ENCODE results near the gene PPP1R3E. TPM values are rescaled to one million over a fixed set of nuclear protein-coding genes. Genes with fewer than 3 reads are reported as not detected.

Gene PPP1R3E
- total and polyA plus RNA-seq, 2 of the 13 experiments (the other 11 are each of a cell fraction or from before 2014, with no cell fraction given) = 16.5 to 26.5 TPM

DNA sequence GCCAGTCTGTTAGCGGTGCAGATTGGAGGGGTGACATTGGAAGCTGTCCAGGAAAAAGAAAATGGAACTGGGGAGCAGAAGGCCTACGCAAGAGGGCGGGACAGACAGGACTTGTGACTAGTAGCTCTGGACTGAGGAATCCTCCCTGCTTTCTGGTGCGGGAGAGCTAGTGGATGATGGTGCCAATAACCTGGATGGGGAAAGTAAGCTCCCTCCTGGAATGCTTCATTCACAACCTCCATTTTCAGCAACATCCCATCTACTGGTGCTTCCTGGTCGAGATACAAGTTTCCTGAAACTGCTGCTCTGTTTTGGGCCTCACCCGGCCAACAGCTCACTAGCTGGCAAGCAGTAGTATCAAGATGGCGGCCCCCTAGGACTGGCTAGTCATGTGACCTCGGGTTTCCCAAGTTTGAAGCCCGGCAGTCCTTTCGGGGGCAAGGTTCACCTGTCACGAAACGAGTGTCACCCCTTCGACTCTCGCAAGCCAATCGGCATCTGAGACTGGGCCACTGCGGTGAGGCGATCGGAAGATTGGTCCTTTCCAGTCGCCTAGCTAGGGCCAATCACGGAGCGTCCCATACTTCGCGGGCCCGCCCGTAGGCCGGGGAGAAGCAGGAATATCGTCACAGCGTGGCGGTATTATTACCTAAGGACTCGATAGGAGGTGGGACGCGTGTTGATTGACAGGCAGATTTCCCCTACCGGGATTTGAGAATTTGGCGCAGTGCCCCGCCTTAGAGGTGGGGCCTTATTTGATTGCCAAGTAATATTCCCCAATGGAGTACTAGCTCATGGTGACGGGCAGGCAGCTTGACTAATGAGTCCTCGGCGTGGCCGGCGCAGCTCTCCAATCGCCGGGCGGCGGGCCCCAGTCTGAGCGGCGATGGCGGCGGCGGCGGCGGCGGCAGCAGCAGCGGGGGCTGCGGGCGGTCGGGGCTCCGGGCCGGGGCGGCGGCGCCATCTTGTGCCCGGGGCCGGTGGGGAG, 18.2 kb upstream of the PPP1R3E start, which contains the start of gene PABPN1 (continued):
- TF ChIP-seq, protein P1, sequence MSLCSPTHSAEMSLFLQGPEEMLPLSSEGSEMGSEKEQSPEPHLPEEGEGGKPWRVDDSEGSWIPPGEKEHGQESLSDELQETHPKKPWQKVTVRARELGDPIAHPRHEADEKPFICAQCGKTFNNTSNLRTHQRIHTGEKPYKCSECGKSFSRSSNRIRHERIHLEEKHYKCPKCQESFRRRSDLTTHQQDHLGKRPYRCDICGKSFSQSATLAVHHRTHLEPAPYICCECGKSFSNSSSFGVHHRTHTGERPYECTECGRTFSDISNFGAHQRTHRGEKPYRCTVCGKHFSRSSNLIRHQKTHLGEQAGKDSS (CRISPR knock-in tag; IDR thresholded peaks at IDR 0.05; ENCODE audit: borderline replicate concordance, low read depth) = peak; percentile 95
- TF ChIP-seq, protein P2, sequence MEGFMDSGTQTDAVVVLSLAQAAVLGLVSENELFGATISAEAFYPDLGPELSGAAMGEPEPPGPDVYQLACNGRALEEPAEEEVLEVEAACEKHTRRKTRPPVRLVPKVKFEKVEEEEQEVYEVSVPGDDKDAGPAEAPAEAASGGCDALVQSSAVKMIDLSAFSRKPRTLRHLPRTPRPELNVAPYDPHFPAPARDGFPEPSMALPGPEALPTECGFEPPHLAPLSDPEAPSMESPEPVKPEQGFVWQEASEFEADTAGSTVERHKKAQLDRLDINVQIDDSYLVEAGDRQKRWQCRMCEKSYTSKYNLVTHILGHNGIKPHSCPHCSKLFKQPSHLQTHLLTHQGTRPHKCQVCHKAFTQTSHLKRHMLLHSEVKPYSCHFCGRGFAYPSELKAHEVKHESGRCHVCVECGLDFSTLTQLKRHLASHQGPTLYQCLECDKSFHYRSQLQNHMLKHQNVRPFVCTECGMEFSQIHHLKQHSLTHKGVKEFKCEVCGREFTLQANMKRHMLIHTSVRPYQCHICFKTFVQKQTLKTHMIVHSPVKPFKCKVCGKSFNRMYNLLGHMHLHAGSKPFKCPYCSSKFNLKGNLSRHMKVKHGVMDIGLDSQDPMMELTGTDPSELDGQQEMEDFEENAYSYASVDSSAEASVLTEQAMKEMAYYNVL (CRISPR knock-in tag; IDR thresholded peaks at IDR 0.05; ENCODE audit: borderline replicate concordance) = peak; percentile 63; the same call in 1 of the 2 replicates
- peak; percentile 99 for TF ChIP-seq ZNF343 (CRISPR knock-in tag; IDR thresholded peaks at IDR 0.05)
- peak; percentile 38; the same call in 1 of the 2 replicates for TF ChIP-seq RCOR2 (CRISPR knock-in tag; IDR thresholded peaks at IDR 0.05)
- peak; percentile 77 for TF ChIP-seq ZNF563 (CRISPR knock-in tag; IDR thresholded peaks at IDR 0.05)
- TF ChIP-seq ZNF292 (CRISPR knock-in tag; IDR thresholded peaks at IDR 0.05; ENCODE audit: borderline replicate concordance, low read depth) = 0 out of 2 replicates have a peak, but pooled peaks have one; percentile 76
- TF ChIP-seq, protein P3, sequence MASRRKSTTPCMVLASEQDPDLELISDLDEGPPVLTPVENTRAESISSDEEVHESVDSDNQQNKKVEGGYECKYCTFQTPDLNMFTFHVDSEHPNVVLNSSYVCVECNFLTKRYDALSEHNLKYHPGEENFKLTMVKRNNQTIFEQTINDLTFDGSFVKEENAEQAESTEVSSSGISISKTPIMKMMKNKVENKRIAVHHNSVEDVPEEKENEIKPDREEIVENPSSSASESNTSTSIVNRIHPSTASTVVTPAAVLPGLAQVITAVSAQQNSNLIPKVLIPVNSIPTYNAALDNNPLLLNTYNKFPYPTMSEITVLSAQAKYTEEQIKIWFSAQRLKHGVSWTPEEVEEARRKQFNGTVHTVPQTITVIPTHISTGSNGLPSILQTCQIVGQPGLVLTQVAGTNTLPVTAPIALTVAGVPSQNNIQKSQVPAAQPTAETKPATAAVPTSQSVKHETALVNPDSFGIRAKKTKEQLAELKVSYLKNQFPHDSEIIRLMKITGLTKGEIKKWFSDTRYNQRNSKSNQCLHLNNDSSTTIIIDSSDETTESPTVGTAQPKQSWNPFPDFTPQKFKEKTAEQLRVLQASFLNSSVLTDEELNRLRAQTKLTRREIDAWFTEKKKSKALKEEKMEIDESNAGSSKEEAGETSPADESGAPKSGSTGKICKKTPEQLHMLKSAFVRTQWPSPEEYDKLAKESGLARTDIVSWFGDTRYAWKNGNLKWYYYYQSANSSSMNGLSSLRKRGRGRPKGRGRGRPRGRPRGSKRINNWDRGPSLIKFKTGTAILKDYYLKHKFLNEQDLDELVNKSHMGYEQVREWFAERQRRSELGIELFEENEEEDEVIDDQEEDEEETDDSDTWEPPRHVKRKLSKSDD (CRISPR knock-in tag; IDR thresholded peaks at IDR 0.05; ENCODE audit: low read depth) = peak; percentile 97; the same call in 1 of the 2 replicates
- TF ChIP-seq, protein P4, sequence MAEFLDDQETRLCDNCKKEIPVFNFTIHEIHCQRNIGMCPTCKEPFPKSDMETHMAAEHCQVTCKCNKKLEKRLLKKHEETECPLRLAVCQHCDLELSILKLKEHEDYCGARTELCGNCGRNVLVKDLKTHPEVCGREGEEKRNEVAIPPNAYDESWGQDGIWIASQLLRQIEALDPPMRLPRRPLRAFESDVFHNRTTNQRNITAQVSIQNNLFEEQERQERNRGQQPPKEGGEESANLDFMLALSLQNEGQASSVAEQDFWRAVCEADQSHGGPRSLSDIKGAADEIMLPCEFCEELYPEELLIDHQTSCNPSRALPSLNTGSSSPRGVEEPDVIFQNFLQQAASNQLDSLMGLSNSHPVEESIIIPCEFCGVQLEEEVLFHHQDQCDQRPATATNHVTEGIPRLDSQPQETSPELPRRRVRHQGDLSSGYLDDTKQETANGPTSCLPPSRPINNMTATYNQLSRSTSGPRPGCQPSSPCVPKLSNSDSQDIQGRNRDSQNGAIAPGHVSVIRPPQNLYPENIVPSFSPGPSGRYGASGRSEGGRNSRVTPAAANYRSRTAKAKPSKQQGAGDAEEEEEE (CRISPR knock-in tag; IDR thresholded peaks at IDR 0.05; ENCODE audit: borderline replicate concordance) = no peak; the same call in 1 of the 2 replicates
- TF ChIP-seq HDAC1 (CRISPR knock-in tag; IDR thresholded peaks at IDR 0.05) = peak; percentile 95
- TF ChIP-seq, protein P5, sequence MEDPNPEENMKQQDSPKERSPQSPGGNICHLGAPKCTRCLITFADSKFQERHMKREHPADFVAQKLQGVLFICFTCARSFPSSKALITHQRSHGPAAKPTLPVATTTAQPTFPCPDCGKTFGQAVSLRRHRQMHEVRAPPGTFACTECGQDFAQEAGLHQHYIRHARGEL (CRISPR knock-in tag; IDR thresholded peaks at IDR 0.05) = no peak
- TF ChIP-seq ZNF816 (CRISPR knock-in tag; IDR thresholded peaks at IDR 0.05; ENCODE audit: borderline replicate concordance) = peak; percentile 98; the same call in 1 of the 2 replicates
- TF ChIP-seq SIN3A (IDR thresholded peaks at IDR 0.05; ENCODE audit: borderline replicate concordance, low read depth, low read length) = peak; percentile 88
- TF ChIP-seq ZNF747 (CRISPR knock-in tag; IDR thresholded peaks at IDR 0.05; ENCODE audit: borderline replicate concordance) = peak; percentile 79; the same call in 1 of the 2 replicates
- no peak for TF ChIP-seq ZNF432 (CRISPR knock-in tag; IDR thresholded peaks at IDR 0.05; ENCODE audit: borderline replicate concordance)
- no peak for TF ChIP-seq ZEB1 (IDR thresholded peaks at IDR 0.05; ENCODE audit: insufficient replicate concordance, low read depth)
- TF ChIP-seq ZNF549 (CRISPR knock-in tag; IDR thresholded peaks at IDR 0.05) = no peak
- no peak for TF ChIP-seq ZNF207 (IDR thresholded peaks at IDR 0.05; ENCODE audit: borderline replicate concordance)
- peak; percentile 95 for TF ChIP-seq TAF15 (IDR thresholded peaks at IDR 0.05; ENCODE audit: low read depth, low read length, poor library complexity, severe bottlenecking)
- 0 out of 2 replicates have a peak, but pooled peaks have one; percentile 71 for TF ChIP-seq ZNF121 (CRISPR knock-in tag; IDR thresholded peaks at IDR 0.05)
- TF ChIP-seq ERF (CRISPR knock-in tag; IDR thresholded peaks at IDR 0.05) = peak; percentile 98
